ENCODE data around the gene THRB. TPM values are rescaled to one million over a fixed set of nuclear protein-coding genes. Genes with fewer than 3 reads are reported as not detected.
A peak's percentile ranks its signal among the peaks of the same experiment; 100 is the strongest.

THRB gene
- total RNA-seq, 4 donors from 2014 or later = 3.7 to 11.3 (median 6.1) TPM

- Histone ChIP-seq H3K27me3 (no peaks in the 10 kb centered on the region), H3K36me3 (no peaks in the 10 kb centered on the region), H3K27ac (no peak overlapping the region), H3K9me3 (no peaks in the 10 kb centered on the region), H3K4me1 (peaks cover 0 to 24% (median 6%) of the 10 kb centered on the region in 3 donors), H3K4me3 (no peak overlapping the region)
- TF ChIP-seq POLR2A (IDR thresholded peaks at IDR 0.05) = no peak
- no peak for TF ChIP-seq CTCF (IDR thresholded peaks at IDR 0.05)
- intact Hi-C loops (cut with DNase I) = no loop called here
- DNase-seq = no peak
- 60 to 67% methylated on average over 3 to 4 of the region's 4 CpGs for WGBS, 2 donors
Observed at GRCh38 chr3:24222165-24222805, 272.4 kb downstream of the THRB start.

- Histone ChIP-seq H3K4me1 (peaks cover 0 to 23% (median 6%) of the 10 kb centered on the region in 3 donors), H3K9me3 (no peaks in the 10 kb centered on the region), H3K27ac (peak overlapping the region in 2 of 4 donors; percentile 51 to 57), H3K36me3 (no peaks in the 10 kb centered on the region), H3K27me3 (no peaks in the 10 kb centered on the region), H3K4me3 (no peak overlapping the region)
- TF ChIP-seq CTCF (IDR thresholded peaks at IDR 0.05) = no peak
- DNase-seq = no peak
- WGBS, 2 donors = 28 to 35% methylated on average over 4 of the region's 4 CpGs
- intact Hi-C loops (cut with DNase I) = no loop called here
Observed at GRCh38 chr3:24220859-24221657, 273.6 kb downstream of the THRB start.

- H3K4me3 ChIP-seq = no peak overlapping the region
- H3K27ac ChIP-seq = no peak overlapping the region
- no peaks in the 10 kb centered on the region for H3K36me3 ChIP-seq
- intact Hi-C loops (cut with DNase I) = no loop called here
- no peak for DNase-seq
- TF ChIP-seq POLR2A (IDR thresholded peaks at IDR 0.05) (no peak), CTCF (IDR thresholded peaks at IDR 0.05) (no peak)
- no peaks in the 10 kb centered on the region for H3K27me3 ChIP-seq
- no peaks in the 10 kb centered on the region for H3K9me3 ChIP-seq
- peaks cover 0 to 32% (median 11%) of the 10 kb centered on the region in 3 donors for H3K4me1 ChIP-seq
- 63 to 80% methylated on average over 2 of the region's 2 CpGs for WGBS, 2 donors
Observed at GRCh38 chr3:24215502-24215901, 279.1 kb downstream of the THRB start.

GRCh38 chr3:24211381-24211780 lies 283.3 kb downstream of the THRB start:
- no peaks in the 10 kb centered on the region for H3K9me3 ChIP-seq
- no peaks in the 10 kb centered on the region for H3K27me3 ChIP-seq
- no peak for TF ChIP-seq POLR2A (IDR thresholded peaks at IDR 0.05)
- no peak for TF ChIP-seq CTCF (IDR thresholded peaks at IDR 0.05)
- intact Hi-C loops (cut with DNase I) = no loop called here
- WGBS, 2 donors = 78 to 85% methylated on average over 3 of the region's 3 CpGs
- peak overlapping the region in 2 of 4 donors; percentile 71 to 73 for H3K27ac ChIP-seq
- no peak overlapping the region for H3K4me3 ChIP-seq
- H3K4me1 ChIP-seq = peaks cover 0 to 26% (median 8%) of the 10 kb centered on the region in 3 donors
- no peak for DNase-seq
- H3K36me3 ChIP-seq = no peaks in the 10 kb centered on the region

- no peak for DNase-seq
- WGBS, 2 donors = 70 to 73% methylated on average over 2 of the region's 2 CpGs
Observed at GRCh38 chr3:24202071-24202470, 292.6 kb downstream of the THRB start.

More at GRCh38 chr3:24202071-24202470, 292.6 kb downstream of the THRB start:
- Histone ChIP-seq H3K36me3 (no peaks in the 10 kb centered on the region), H3K4me3 (no peak overlapping the region), H3K27ac (no peak overlapping the region), H3K4me1 (no peaks in the 10 kb centered on the region), H3K9me3 (no peaks in the 10 kb centered on the region), H3K27me3 (no peaks in the 10 kb centered on the region)
- intact Hi-C loops (cut with DNase I) = no loop called here
- TF ChIP-seq CTCF (IDR thresholded peaks at IDR 0.05) = no peak
- no peak for TF ChIP-seq POLR2A (IDR thresholded peaks at IDR 0.05)

All from esophagus squamous epithelium (tissue), 5 donors.